22Rv1 (cell line): ENCODE measurements around the gene MICB.
"Not testable (repeated sequence)": the region's sequence is repeated elsewhere in the genome, so short reads cannot be mapped to it uniquely, and the experiment has no call there.

Experiments
- H3K27ac ChIP-seq: fragments of 450-650 bp; 2 replicates; pipeline ENCODE4 v1.5.1; 2017
- ZFX ChIP-seq: fragments of 450-650 bp; IDR thresholded peaks from 2 replicates; pipeline ENCODE4 v1.6.1; 2017; ENCODE audit warnings: antibody characterized with exemption, borderline replicate concordance
- TF ChIP-seq, protein P1 (sequence below): fragments of 450-650 bp; IDR thresholded peaks from 2 replicates; pipeline ENCODE4 v1.5.1; 2017; ENCODE audit warnings: mild to moderate bottlenecking

Gene MICB

DNA sequence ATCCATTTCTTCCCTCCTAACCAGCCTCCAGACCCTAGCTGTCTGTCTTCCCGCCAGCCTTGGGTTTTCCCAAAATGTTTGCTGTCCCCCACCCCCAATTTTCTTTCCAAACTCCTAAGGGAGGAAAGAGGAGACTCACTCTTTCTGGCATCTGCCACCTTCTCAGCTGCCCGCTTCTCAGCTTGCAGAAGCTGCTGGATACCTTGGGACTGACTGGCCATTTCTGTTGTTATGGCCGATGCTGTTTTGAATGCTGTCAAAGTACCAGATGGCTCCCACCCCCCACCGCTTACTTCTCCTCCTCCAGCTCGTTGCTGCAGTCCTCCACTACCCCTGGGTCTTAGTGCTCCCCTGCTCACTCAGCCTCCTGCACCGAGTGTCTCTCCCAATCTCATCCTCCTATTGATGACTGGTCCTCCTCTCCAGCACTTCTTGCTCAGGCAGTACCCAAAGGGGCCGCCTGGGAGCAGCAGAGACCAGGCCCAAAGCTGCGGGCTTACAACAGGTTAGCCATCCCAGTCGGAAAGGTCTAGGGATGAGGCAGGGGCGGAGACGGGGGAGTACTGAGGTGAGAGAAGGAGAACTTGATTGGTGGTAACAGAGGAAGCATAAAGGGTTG, 48.5 kb downstream of the MICB start, which contains the start of gene ATP6V1G2:
ATP6V1G2 (minus strand) TSS at position 270 of the 619 bp plus-strand sequence; CDS start at position 221, 49 bp downstream.
- peak within 1 kb of the TSS; percentile 83 for H3K27ac ChIP-seq
- TF ChIP-seq ZFX = no peak
- TF ChIP-seq, protein P1, sequence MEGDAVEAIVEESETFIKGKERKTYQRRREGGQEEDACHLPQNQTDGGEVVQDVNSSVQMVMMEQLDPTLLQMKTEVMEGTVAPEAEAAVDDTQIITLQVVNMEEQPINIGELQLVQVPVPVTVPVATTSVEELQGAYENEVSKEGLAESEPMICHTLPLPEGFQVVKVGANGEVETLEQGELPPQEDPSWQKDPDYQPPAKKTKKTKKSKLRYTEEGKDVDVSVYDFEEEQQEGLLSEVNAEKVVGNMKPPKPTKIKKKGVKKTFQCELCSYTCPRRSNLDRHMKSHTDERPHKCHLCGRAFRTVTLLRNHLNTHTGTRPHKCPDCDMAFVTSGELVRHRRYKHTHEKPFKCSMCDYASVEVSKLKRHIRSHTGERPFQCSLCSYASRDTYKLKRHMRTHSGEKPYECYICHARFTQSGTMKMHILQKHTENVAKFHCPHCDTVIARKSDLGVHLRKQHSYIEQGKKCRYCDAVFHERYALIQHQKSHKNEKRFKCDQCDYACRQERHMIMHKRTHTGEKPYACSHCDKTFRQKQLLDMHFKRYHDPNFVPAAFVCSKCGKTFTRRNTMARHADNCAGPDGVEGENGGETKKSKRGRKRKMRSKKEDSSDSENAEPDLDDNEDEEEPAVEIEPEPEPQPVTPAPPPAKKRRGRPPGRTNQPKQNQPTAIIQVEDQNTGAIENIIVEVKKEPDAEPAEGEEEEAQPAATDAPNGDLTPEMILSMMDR = peak; percentile 95

DNA sequence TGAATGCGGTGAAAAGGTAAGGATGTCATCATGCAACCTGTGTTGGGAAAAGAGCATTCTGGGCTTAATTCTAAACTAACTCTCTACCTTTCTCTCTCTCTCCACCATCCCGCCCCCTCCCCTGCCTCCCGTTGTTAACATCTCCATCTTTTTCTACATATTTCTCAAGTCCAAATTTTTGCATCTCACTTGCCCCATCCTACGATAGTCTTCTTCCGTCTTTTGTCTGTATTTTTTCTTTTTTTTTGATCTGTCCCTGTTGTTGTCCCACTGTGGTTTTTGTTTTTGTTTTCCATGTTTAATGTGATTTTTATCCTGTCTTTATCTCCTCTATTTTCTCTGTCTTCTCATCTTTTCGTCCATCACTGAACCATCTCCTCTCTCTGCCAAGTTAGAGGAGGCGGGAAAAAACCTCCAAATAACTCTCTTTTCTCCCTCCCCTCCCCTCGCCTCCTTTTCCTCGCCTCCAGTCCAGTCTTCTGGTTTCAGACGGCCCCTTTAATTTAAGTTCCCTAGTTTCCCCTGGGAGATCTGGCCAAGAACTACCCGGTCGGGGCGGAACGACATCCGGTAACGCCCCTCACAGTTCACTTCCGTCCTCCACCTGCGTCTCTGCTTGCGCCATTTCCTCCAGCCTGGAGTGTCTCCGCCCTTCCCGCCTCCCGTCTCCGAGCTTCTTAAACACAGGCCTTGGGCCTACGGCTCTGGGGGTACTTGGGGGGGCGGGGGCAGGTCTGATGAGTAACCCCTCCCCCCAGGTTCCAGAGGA, 49.2 kb downstream of the MICB start, which contains the start of gene NFKBIL1:
NFKBIL1 (plus strand) TSS at position 651 of the 769 bp plus-strand sequence; CDS start at position 738, 87 bp downstream.
- H3K27ac ChIP-seq = peak within 1 kb of the TSS; percentile 83
- TF ChIP-seq ZFX = no peak
- TF ChIP-seq, protein P1 = peak; percentile 65

DNA sequence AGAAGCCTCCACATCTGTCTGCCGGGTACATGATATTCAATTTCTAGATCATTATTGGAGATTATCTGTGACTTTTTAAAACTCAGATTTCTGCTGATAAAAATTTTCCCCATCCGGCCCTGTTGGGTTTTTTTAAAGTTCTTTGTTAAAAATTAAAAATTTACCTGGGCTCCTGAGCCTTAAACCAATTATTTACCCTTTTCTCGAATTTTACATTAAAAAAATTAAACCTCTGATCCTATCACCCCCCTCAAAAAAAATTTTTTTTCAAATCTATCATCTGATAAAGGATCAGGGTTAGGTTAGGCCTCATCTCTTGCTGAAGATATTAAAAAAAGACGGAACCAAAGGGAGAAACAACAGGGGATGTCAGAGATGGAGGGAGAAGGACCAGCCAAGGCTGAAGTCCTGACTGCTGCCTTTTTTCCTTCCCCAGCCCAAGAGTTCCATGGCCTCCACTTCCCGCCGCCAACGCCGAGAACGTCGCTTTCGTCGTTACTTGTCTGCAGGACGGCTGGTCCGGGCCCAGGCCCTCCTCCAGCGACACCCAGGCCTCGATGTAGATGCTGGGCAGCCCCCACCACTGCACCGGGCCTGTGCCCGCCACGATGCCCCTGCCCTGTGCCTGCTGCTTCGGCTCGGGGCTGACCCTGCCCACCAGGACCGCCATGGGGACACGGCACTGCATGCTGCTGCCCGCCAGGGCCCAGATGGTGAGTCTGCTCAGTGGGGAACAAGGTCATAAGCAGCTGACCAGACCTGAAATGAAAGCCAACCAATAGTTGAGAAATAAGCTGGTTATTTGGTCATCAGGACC, 50.0 kb downstream of the MICB start:
- peak overlapping the region; percentile 83 for H3K27ac ChIP-seq
- TF ChIP-seq, protein P1 = no peak
- TF ChIP-seq ZFX = no peak

DNA sequence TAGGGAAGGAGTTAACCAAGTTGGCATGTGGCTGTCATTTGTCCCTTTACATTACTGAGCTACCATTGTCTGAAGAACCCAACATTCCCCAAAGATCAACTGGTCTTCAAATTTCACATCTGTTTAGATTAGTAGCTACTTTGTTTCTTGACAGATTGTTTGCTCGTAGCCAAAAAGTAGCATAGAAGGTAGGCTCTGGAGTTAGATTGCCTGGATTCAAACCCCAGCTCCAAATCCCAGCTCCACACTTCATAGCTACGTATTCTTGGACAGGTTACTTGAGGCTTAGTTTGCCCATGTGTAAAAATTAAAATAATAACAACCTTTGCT, 50.6 kb downstream of the MICB start:
- no peak for TF ChIP-seq ZFX
- peak overlapping the region; percentile 83 for H3K27ac ChIP-seq

DNA sequence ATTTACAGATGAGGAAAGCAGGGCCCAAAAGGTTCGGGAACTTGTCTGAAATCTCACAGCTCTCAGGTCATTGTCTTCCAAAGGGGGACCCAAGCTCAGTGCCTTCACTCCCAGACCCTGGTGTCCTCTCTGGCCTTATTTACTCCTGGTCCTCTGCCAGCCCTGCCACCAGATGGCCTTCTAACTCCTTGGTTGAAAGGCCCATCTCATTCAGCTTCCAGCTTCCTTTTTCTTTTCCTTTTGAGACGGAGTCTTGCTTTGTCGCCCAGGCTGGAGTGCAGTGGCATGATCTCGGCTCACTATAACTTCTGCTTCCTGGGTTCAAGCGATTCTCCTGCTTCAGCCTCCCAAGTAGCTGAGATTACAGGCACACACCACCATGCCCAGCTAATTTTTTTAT, 53.4 kb downstream of the MICB start:
- H3K27ac ChIP-seq = not testable (repeated sequence)

DNA sequence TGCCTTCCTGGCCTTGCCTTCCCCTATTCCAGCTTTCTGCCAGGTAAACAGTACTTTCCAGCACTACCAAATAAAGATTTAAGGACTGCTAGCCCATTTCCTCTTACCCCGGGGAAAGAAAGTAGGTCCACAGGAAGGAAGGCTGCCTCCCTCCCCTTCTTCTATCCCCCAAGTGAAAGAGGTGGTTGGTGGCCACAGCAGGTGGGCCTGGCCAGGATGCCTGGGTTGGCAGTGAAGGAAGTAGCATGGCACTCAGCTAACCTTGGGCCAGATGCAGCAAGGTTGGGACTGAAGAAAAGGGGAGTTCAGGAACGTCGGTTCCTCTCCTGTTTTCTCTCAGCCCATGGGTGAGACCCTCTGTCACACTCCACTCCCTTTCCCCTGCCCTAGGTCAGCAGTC, 58.4 kb downstream of the MICB start:
- no peak overlapping the region for H3K27ac ChIP-seq
- TF ChIP-seq ZFX = no peak
- TF ChIP-seq, protein P1 = no peak

DNA sequence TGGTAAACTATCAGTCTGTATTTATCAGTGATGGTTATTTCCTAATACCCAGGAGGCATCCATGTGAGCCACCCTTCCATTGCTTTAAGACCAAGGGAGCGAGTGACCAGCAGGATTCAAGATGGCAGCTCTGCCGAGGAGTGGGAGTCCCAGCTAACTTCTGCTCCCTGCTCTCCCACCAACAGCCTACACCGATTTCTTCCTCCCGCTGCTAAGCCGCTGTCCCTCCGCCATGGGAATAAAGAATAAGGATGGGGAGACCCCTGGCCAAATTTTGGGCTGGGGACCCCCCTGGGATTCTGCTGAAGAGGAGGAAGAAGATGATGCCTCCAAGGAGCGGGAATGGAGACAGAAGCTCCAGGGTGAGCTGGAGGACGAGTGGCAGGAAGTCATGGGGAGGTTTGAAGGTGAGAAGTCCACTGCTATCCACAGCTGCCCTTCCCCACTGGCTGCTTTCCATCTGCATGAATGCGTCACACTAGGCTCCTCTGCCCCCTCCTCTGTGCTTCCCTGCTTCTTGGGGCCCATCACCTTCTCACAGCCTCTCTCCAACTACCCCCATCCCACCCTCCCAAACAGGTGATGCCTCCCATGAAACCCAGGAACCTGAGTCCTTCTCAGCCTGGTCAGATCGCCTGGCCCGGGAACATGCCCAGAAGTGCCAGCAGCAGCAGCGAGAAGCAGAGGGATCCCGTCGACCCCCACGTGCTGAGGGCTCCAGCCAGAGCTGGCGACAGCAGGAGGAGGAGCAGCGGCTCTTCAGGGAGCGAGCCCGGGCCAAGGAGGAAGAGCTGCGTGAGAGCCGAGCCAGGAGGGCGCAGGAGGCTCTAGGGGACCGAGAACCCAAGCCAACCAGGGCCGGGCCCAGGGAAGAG, 59.7 kb downstream of the MICB start:
- H3K27ac ChIP-seq = no peak overlapping the region
- no peak for TF ChIP-seq ZFX
- TF ChIP-seq, protein P1 = no peak
